GM12801 (cell line): ENCODE results near the gene CFAP77.

ENCODE experiments used
- CTCF ChIP-seq: IDR thresholded peaks from one replicate; pipeline ENCODE4 v1.5.1; 2011; ENCODE audit warnings: control low read depth; ENCODE audit not compliant: insufficient read length; ENCODE audit errors: extremely low read depth

Gene CFAP77

GRCh38 chr9:132423503-132423902 is 13.5 kb downstream of the CFAP77 start:
- TF ChIP-seq CTCF: no peak

GRCh38 chr9:132424857-132425674 is 15.1 kb downstream of the CFAP77 start:
- no peak for TF ChIP-seq CTCF

DNA sequence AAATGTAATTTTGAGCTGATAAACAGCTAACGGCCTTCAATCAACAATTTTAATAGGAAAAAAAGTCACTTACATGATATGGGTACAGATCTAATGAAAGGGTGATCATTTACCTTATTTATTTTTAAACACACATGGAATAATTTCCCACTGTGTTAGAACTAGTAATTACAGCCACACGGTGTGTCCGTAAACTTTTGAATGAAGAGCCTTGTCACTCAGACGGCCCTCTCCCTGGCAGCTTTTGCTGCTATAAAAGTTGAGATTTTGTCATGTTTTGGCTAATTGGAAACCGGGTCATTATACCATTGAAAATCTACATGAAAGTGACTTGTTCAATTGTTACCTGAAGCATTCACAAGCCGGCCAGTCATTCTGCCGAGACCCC is 15.7 kb downstream of the CFAP77 start:
- no peak for TF ChIP-seq CTCF

GRCh38 chr9:132426639-132427414 is 16.8 kb downstream of the CFAP77 start:
- TF ChIP-seq CTCF: no peak

GRCh38 chr9:132430998-132431397 is 21.0 kb downstream of the CFAP77 start:
- TF ChIP-seq CTCF: no peak

- TF ChIP-seq CTCF: no peak
These were observed 24.9 kb downstream of the CFAP77 start for GRCh38 chr9:132434881-132435280.

- TF ChIP-seq CTCF: no peak
These were observed 29.1 kb downstream of the CFAP77 start for GRCh38 chr9:132439153-132439552.
